ENCODE results near the gene RGS9BP. TPM values are rescaled to one million over a fixed set of nuclear protein-coding genes. Genes with fewer than 3 reads are reported as not detected.

Gene RGS9BP
- total RNA-seq, 4 donors from 2014 or later, result 1.5 to 5.5 (median 3.9) TPM

DNA sequence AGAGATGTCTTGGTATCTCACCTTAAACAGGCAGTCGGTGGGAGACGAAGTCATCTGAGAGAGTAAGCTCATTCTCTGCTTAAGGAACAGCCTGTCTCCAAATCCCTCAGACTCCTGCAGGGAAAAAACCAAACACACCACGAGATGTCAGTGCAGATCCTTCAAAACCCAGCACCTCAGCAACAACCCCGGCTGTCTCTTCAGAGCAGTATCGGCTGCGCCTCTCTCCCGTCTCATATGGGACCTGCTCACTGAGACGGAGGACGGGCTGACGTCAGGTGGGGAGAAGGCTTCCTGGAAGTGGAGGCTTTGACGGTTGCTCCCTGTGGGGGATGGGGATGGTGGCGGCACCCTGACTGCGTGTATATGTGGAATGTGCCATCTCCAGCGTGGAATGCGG, 44.3 kb upstream of the RGS9BP start:
- peaks cover 38 to 99% (median 76%) of the 10 kb centered on the region in 4 donors for H3K36me3 ChIP-seq
- no peak overlapping the region for H3K27ac ChIP-seq (replicated peaks in 1 of 4)
- no peak overlapping the region for H3K4me3 ChIP-seq
- H3K4me1 ChIP-seq, result no peaks in the 10 kb centered on the region
- intact Hi-C loops (cut with DNase I), result no loop called here
- no peaks in the 10 kb centered on the region for H3K27me3 ChIP-seq
- H3K9me3 ChIP-seq, result no peaks in the 10 kb centered on the region
- TF ChIP-seq EP300 (IDR thresholded peaks at IDR 0.05) (no peak), POLR2A (IDR thresholded peaks at IDR 0.05; ENCODE audit: low read depth) (no peak)
- no peak for DNase-seq (ENCODE audit: extremely low spot score)
- 96% methylated on average over 14 of the region's 15 CpGs for WGBS

DNA sequence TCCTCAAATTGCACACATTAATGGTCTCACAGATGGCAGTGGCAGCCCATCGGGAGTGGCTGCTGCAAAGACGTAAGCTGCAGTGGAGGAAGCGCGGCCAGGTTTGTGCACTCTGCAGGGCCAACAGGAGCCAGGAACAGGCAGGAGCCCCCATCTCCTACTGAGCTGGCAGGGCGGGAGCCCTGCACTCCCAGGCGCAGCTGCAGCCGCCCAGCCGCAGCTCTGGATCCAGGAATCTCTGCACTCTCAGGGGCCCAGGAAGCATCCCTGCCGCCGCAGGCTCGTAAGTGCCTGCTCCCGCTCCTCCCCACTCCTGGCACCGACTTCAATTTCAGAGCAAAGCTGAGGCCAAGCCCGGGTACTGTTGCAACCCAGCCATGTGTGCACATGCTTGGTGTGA, 38.2 kb upstream of the RGS9BP start:
- no peak for TF ChIP-seq EP300 (IDR thresholded peaks at IDR 0.05)
- no peak for TF ChIP-seq CTCF (IDR thresholded peaks at IDR 0.05)
- DNase-seq (ENCODE audit: extremely low spot score), result no peak
- Histone ChIP-seq H3K4me1 (no peaks in the 10 kb centered on the region), H3K4me3 (no peak overlapping the region), H3K36me3 (peaks cover 39 to 100% (median 83%) of the 10 kb centered on the region in 4 donors), H3K27ac (replicated peaks in 1 of 4) (no peak overlapping the region), H3K27me3 (no peaks in the 10 kb centered on the region), H3K9me3 (no peaks in the 10 kb centered on the region)
- WGBS, result 92% methylated on average over 6 of the region's 14 CpGs
- intact Hi-C loops (cut with DNase I), result no loop called here

DNA sequence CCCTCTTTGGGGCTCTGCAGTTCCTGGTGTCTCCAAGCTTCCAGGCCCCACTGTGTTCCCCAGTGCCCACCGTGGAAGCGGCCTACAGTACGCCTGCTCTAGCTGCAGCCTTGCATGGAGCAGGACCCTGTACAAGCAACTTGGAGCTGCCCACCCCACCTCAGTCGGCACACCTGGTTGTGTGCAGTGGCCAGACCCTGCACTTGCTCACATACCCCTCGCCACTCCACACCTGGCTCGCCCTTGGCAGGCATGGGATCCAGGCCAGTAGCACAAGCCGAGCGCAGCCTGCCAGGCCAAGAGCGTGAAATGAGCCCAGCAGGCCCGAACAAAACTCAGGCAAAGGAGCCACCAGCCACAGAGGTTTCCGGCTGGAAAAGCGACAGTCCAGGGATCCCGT, 37.0 kb upstream of the RGS9BP start:
- no peak for DNase-seq (ENCODE audit: extremely low spot score)
- Histone ChIP-seq H3K27me3 (no peaks in the 10 kb centered on the region), H3K9me3 (no peaks in the 10 kb centered on the region), H3K4me3 (no peak overlapping the region), H3K36me3 (peaks cover 50 to 100% (median 86%) of the 10 kb centered on the region in 4 donors), H3K27ac (replicated peaks in 1 of 4) (no peak overlapping the region), H3K4me1 (no peaks in the 10 kb centered on the region)
- intact Hi-C loops (cut with DNase I), result no loop called here
- WGBS, result no CpG with 5 or more reads among the region's 13 CpGs
- TF ChIP-seq POLR2A (IDR thresholded peaks at IDR 0.05; ENCODE audit: low read depth) (no peak), POLR2AphosphoS5 (IDR thresholded peaks at IDR 0.05) (no peak), EP300 (IDR thresholded peaks at IDR 0.05) (no peak)

- Histone ChIP-seq H3K4me1 (no peaks in the 10 kb centered on the region), H3K36me3 (peaks cover 56 to 100% (median 96%) of the 10 kb centered on the region in 4 donors), H3K27me3 (no peaks in the 10 kb centered on the region), H3K9me3 (no peaks in the 10 kb centered on the region), H3K4me3 (no peak overlapping the region), H3K27ac (replicated peaks in 1 of 4) (no peak overlapping the region)
- TF ChIP-seq POLR2AphosphoS5 (IDR thresholded peaks at IDR 0.05) (no peak), CTCF (IDR thresholded peaks at IDR 0.05) (no peak), POLR2A (IDR thresholded peaks at IDR 0.05; ENCODE audit: low read depth) (no peak), EP300 (IDR thresholded peaks at IDR 0.05) (no peak)
- intact Hi-C loops (cut with DNase I), result no loop called here
- 91% methylated on average over 12 of the region's 12 CpGs for WGBS
- DNase-seq (ENCODE audit: extremely low spot score), result no peak
These were observed 32.9 kb upstream of the RGS9BP start for GRCh38 chr19:32642771-32643170.

GRCh38 chr19:32646556-32646955, 29.1 kb upstream of the RGS9BP start:
- no peak for DNase-seq (ENCODE audit: extremely low spot score)
- TF ChIP-seq EP300 (IDR thresholded peaks at IDR 0.05), result no peak
- no peak for TF ChIP-seq CTCF (IDR thresholded peaks at IDR 0.05)
- no peaks in the 10 kb centered on the region for H3K27me3 ChIP-seq
- intact Hi-C loops (cut with DNase I), result no loop called here
- no peak overlapping the region for H3K4me3 ChIP-seq
- no peaks in the 10 kb centered on the region for H3K9me3 ChIP-seq
- WGBS, result 95% methylated on average over 6 of the region's 6 CpGs
- no peak overlapping the region for H3K27ac ChIP-seq (replicated peaks in 1 of 4)
- peaks cover 1 to 8% (median 5%) of the 10 kb centered on the region in 4 donors for H3K4me1 ChIP-seq
- H3K36me3 ChIP-seq, result peaks cover 47 to 84% (median 82%) of the 10 kb centered on the region in 4 donors

DNA sequence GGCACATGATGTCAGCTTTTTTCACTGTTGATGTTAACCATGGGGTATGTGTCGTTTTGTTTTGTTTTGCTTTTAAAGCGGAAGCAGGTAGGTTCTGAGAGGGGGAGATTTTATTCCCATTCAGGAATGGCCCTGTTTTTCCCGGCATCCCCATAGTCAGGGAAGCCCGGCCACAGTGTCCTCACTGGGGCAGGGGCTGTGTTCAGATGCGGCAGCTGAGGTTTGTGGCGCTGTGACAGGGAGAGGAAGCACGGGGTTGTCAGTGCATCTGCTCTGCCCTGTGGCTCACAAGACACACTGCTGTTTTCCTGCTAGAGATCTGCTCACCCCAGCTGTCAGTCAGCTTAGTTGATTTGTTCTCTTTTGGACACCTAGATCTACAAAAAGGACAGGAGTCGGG, 28.3 kb upstream of the RGS9BP start:
- no peak for DNase-seq (ENCODE audit: extremely low spot score)
- WGBS, result 77% methylated on average over 8 of the region's 8 CpGs
- Histone ChIP-seq H3K36me3 (peaks cover 47 to 75% (median 74%) of the 10 kb centered on the region in 4 donors), H3K9me3 (no peaks in the 10 kb centered on the region), H3K27me3 (no peaks in the 10 kb centered on the region), H3K4me1 (peaks cover 9 to 16% (median 13%) of the 10 kb centered on the region in 4 donors), H3K27ac (replicated peaks in 1 of 4) (no peak overlapping the region), H3K4me3 (no peak overlapping the region)
- intact Hi-C loops (cut with DNase I), result no loop called here
- TF ChIP-seq POLR2A (IDR thresholded peaks at IDR 0.05; ENCODE audit: low read depth) (no peak), POLR2AphosphoS5 (IDR thresholded peaks at IDR 0.05) (no peak), CTCF (IDR thresholded peaks at IDR 0.05) (no peak), EP300 (IDR thresholded peaks at IDR 0.05) (no peak)

Data from esophagus muscularis mucosa (tissue), 4 donors.